B cell (primary cell): ENCODE data around the gene AFG1L. TPM values are rescaled to one million over a fixed set of nuclear protein-coding genes. Genes with fewer than 3 reads are reported as not detected.

Experiments used
- ATAC-seq: fragments of 200-7000 bp; cut with Tn5 transposase; one replicate; pipeline ENCODE4 v1.10.0; 2021; ENCODE audit warnings: low read depth, mild to moderate bottlenecking, moderate number of reproducible peaks, moderate library complexity
- CTCF ChIA-PET: fragments of 350-600 bp; sonication (Branson Sonifier 250); formaldehyde crosslinking; loops from one replicate; lab custom pipeline; 2021; ENCODE audit warnings: antibody characterized with exemption, inconsistent platforms; lab: Charles Lee
- POLR2A ChIA-PET: fragments of 350-600 bp; sonication (Branson Sonifier 250); formaldehyde crosslinking; loops from one replicate; lab custom pipeline; 2021; ENCODE audit warnings: antibody characterized with exemption; lab: Charles Lee
- DNase-seq: peaks from one replicate; pipeline ENCODE4 v3.0.0; 2013
- H2AFZ ChIP-seq: 2 replicates; pipeline ENCODE4 v1.6.1; 2012; ENCODE audit warnings: mild to moderate bottlenecking, low read depth, low read length; ENCODE audit not compliant: insufficient read depth, poor library complexity, severe bottlenecking
- H3K27ac ChIP-seq, 2 donors: 1 replicate in 1 of 2; 2 replicates in 1 of 2; pipeline ENCODE4 v1.5.1; 2012 to 2013; ENCODE audit warnings: low read length in 2 of 2, mild to moderate bottlenecking in 2 of 2, moderate library complexity in 1 of 2
- H3K27me3 ChIP-seq, 4 experiments: fragments of 200-600 bp in 1 of 4; sonication (generic) in 1 of 4; replicated peaks in 1 of 4; 1 replicate in 2 of 4; 2 replicates in 2 of 4; pipeline versions ENCODE4 v1.6.1 to v1.7.0; 2013 to 2016; ENCODE audit warnings: low read length in 3 of 4, mild to moderate bottlenecking in 2 of 4, mixed read lengths in 1 of 4, moderate library complexity in 1 of 4; ENCODE audit not compliant: insufficient read depth in 4 of 4, control insufficient read depth in 3 of 4; ENCODE audit errors: control extremely low read depth in 1 of 4
- H3K36me3 ChIP-seq, 2 experiments: replicated peaks in 1 of 2; 1 replicate in 1 of 2; 2 replicates in 1 of 2; pipeline versions ENCODE4 v1.6.1 to v1.7.1; 2013; ENCODE audit warnings: low read length in 1 of 2; ENCODE audit not compliant: insufficient read depth in 2 of 2, control insufficient read depth in 1 of 2; ENCODE audit errors: control extremely low read depth in 1 of 2, extremely low read depth in 1 of 2
- H3K4me1 ChIP-seq, 2 donors: fragments of 200-600 bp in 1 of 2; sonication (generic) in 1 of 2; 1 replicate in 1 of 2; 2 replicates in 1 of 2; pipeline versions ENCODE4 v1.5.1 to v1.6.1; 2013 to 2017; ENCODE audit warnings: low read length in 2 of 2; ENCODE audit not compliant: control insufficient read depth in 2 of 2, insufficient read depth in 2 of 2
- H3K4me2 ChIP-seq: replicated peaks from 2 replicates; pipeline ENCODE3; 2012; ENCODE audit warnings: mild to moderate bottlenecking, low read depth, low read length; ENCODE audit not compliant: poor library complexity, severe bottlenecking
- H3K4me3 ChIP-seq, 5 experiments: fragments of 200-600 bp in 1 of 5; sonication (generic) in 1 of 5; 1 replicate in 3 of 5; 2 replicates in 2 of 5; pipeline versions ENCODE4 v1.5.1 to v1.7.0; 2011 to 2016; ENCODE audit warnings: low read length in 4 of 5, mild to moderate bottlenecking in 4 of 5, low read depth in 2 of 5, control low read depth in 1 of 5, moderate library complexity in 1 of 5; ENCODE audit not compliant: insufficient read depth in 1 of 5; ENCODE audit errors: control extremely low read depth in 1 of 5, extremely low read depth in 1 of 5
- H3K79me2 ChIP-seq: fragments of 200-600 bp; sonication (generic); one replicate; pipeline ENCODE4 v1.6.0; 2016; ENCODE audit warnings: low read length; ENCODE audit not compliant: control insufficient read depth, insufficient read depth
- H3K9ac ChIP-seq: fragments of 200-600 bp; sonication (generic); 2 replicates; pipeline ENCODE4 v1.6.1; 2017; ENCODE audit warnings: mild to moderate bottlenecking, low read length, moderate library complexity
- H3K9me3 ChIP-seq, 3 donors: one replicate each; pipeline versions ENCODE4 v1.6.1 to v1.7.1; 2013; ENCODE audit warnings: low read length in 2 of 3; ENCODE audit not compliant: control insufficient read depth in 2 of 3, insufficient read depth in 1 of 3; ENCODE audit errors: control extremely low read depth in 1 of 3
- H4K20me1 ChIP-seq: 2 replicates; pipeline ENCODE4 v1.6.0; 2012; ENCODE audit warnings: mild to moderate bottlenecking, low read length; ENCODE audit not compliant: insufficient read depth, control insufficient read depth, poor library complexity, severe bottlenecking
- H3K27ac Mint-ChIP-seq: one replicate; pipeline ENCODE4 v1.8.0; 2021; ENCODE audit warnings: mixed read lengths
- H3K27me3 Mint-ChIP-seq: one replicate; pipeline ENCODE4 v1.8.0; 2021; ENCODE audit warnings: mixed read lengths
- H3K4me1 Mint-ChIP-seq: one replicate; pipeline ENCODE4 v1.8.0; 2021; ENCODE audit warnings: mixed read lengths
- H3K4me3 Mint-ChIP-seq: one replicate; pipeline ENCODE4 v1.8.0; 2021; ENCODE audit warnings: mixed read lengths
- H3K9me3 Mint-ChIP-seq: one replicate; pipeline ENCODE4 v1.8.0; 2022; ENCODE audit warnings: mixed read lengths; ENCODE audit not compliant: insufficient read depth
- CTCF ChIP-seq: fragments of 200-600 bp; IDR thresholded peaks from one replicate; pipeline ENCODE4 v1.8.0; 2022; ENCODE audit warnings: antibody characterized with exemption, mild to moderate bottlenecking
- EZH2 ChIP-seq: IDR thresholded peaks from 2 replicates; pipeline ENCODE4 v1.6.1; 2012; ENCODE audit warnings: borderline replicate concordance, low read depth, mild to moderate bottlenecking, moderate library complexity, low read length; ENCODE audit not compliant: insufficient read depth, poor library complexity, severe bottlenecking
- WGBS: methylation state at CpG from one replicate; pipeline ENCODE4 v1.1.5; 2013; ENCODE audit warnings: missing lambda C conversion rate; ENCODE audit not compliant: insufficient coverage; 5-methylcytosine and 5-hydroxymethylcytosine counted together
- intact Hi-C: fragments of 100-400 bp; cut with micrococcal nuclease; formaldehyde crosslinking; loops from one replicate; pipeline ENCODE4 v1.10.0; 2022
- polyA plus RNA-seq: library from polyadenylated mRNA; depleted of rRNA; stranded (reverse); fragments of >200 nt; gene quantifications from 2 replicates; pipeline ENCODE4 v1.2.3, GENCODE V29; 2012
- total RNA-seq, 2 donors: library from RNA; stranded (reverse); fragments of 120-200 nt in 1 of 2; gene quantifications; 1 replicate in 1 of 2; 2 replicates in 1 of 2; pipeline versions ENCODE4 v1.2.3 to v1.2.4, GENCODE V29; 2013 to 2022

The AFG1L gene
- total and polyA plus RNA-seq, 2 donors (not counting 1 experiment from before 2014, with no cell fraction given) = 1.8 to 14.2 TPM

GRCh38 chr6:108497883-108498282 lies 203.0 kb downstream of the AFG1L start:
- Mint-ChIP-seq H3K27me3 (no peaks in the 10 kb centered on the region), H3K27ac (no peak overlapping the region), H3K9me3 (no peaks in the 10 kb centered on the region), H3K4me3 (no peak overlapping the region), H3K4me1 (no peaks in the 10 kb centered on the region)
- H2AFZ ChIP-seq = no peak overlapping the region
- ATAC-seq (no peak), DNase-seq (peak; percentile 24)
- peak; percentile 27 for TF ChIP-seq CTCF
- TF ChIP-seq EZH2 = no peak
- no peaks in the 10 kb centered on the region for H3K79me2 ChIP-seq
- POLR2A ChIA-PET = no interaction called here
- CTCF ChIA-PET = interaction anchor here (0.6 to 0.8 kb wide), 2 partner anchors 383 to 386 kb away, joined by 3 read pairs; no protein-coding TSS in a partner anchor
- no peak overlapping the region for H3K9ac ChIP-seq
- no peaks in the 10 kb centered on the region for H3K9me3 ChIP-seq
- no peaks in the 10 kb centered on the region for H3K36me3 ChIP-seq
- no peak overlapping the region for H3K4me2 ChIP-seq
- no peak overlapping the region for H3K4me3 ChIP-seq
- no peaks in the 10 kb centered on the region for H3K27me3 ChIP-seq
- intact Hi-C loops = no loop called here
- H3K4me1 ChIP-seq = no peaks in the 10 kb centered on the region
- H3K27ac ChIP-seq = no peak overlapping the region
- 66% methylated on average over 3 of the region's 3 CpGs for WGBS
- no peaks in the 10 kb centered on the region for H4K20me1 ChIP-seq

- Histone ChIP-seq H3K27me3 (no peaks in the 10 kb centered on the region), H2AFZ (no peak overlapping the region), H3K27ac (no peak overlapping the region), H3K4me2 (no peak overlapping the region), H3K9me3 (no peaks in the 10 kb centered on the region), H3K4me3 (no peak overlapping the region), H3K4me1 (no peaks in the 10 kb centered on the region), H4K20me1 (no peaks in the 10 kb centered on the region), H3K36me3 (no peaks in the 10 kb centered on the region), H3K9ac (no peak overlapping the region), H3K79me2 (no peaks in the 10 kb centered on the region)
- TF ChIP-seq CTCF (no peak), EZH2 (no peak)
- WGBS = no CpG with 5 or more reads among the region's 3 CpGs
- intact Hi-C loops = no loop called here
- no peaks in the 10 kb centered on the region for H3K4me1 Mint-ChIP-seq
- H3K4me3 Mint-ChIP-seq = no peak overlapping the region
- H3K9me3 Mint-ChIP-seq = no peaks in the 10 kb centered on the region
- no peak overlapping the region for H3K27ac Mint-ChIP-seq
- ChIA-PET CTCF (interaction anchor here (2.1 kb wide), 1 partner anchor 10 kb away, joined by 5 read pairs; no protein-coding TSS in a partner anchor), POLR2A (no interaction called here)
- ATAC-seq = no peak
- H3K27me3 Mint-ChIP-seq = no peaks in the 10 kb centered on the region
- DNase-seq = no peak
Measured at GRCh38 chr6:108501559-108501958, 206.7 kb downstream of the AFG1L start.
